PFSK-1 (cell line): ENCODE results near the gene KIF13A.

Experiments used
- FOXP2 ChIP-seq: optimal IDR thresholded peaks from 2 replicates; pipeline ENCODE3; 2011; ENCODE audit warnings: borderline replicate concordance, control low read depth, inconsistent platforms; ENCODE audit not compliant: insufficient read depth; ENCODE audit errors: extremely low read length, extremely low read depth
- POLR2AphosphoS5 ChIP-seq: IDR thresholded peaks from 2 replicates; pipeline ENCODE4 v1.6.1; 2012; ENCODE audit warnings: low read depth, mild to moderate bottlenecking, control low read depth, low read length, moderate library complexity
- SIN3A ChIP-seq: IDR thresholded peaks from 2 replicates; pipeline ENCODE4 v1.6.1; 2012; ENCODE audit warnings: mild to moderate bottlenecking, low read length, moderate library complexity, borderline replicate concordance; ENCODE audit not compliant: insufficient read depth
- TAF1 ChIP-seq: IDR thresholded peaks from 2 replicates; pipeline ENCODE4 v1.6.1; 2012; ENCODE audit warnings: low read length, control low read depth, borderline replicate concordance; ENCODE audit not compliant: insufficient read depth
- TF ChIP-seq, protein P1 (sequence below), 2 experiments: IDR thresholded peaks; 2 replicates each; pipeline versions ENCODE4 v1.6.1 to v1.8.0; 2011 to 2012; ENCODE audit warnings: low read depth in 2 of 2, low read length in 2 of 2, control low read depth in 1 of 2, inconsistent platforms in 1 of 2, mild to moderate bottlenecking in 1 of 2, moderate library complexity in 1 of 2; ENCODE audit not compliant: insufficient read depth in 1 of 2

Gene KIF13A

DNA sequence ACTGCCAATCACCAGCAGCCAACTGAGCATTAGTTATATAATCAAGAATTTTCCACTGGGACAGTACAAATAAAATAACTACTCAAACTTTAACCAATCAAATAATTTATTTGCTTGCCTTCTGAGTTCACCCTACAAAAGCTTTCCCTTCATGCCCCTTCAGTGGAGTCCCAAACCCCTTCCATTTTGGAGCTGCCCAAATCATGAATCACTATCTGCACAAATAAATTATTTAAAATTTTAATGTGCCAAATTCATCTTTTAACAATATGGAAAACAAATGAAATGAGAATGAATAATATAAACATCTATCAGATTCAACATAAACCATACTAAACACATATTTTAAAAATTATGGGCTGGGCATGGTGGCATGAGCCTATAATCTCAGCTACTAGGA lies 85.9 kb downstream of the KIF13A start:
- TF ChIP-seq POLR2AphosphoS5 (no peak), SIN3A (no peak), FOXP2 (no peak), TAF1 (no peak)
- TF ChIP-seq, protein P1, sequence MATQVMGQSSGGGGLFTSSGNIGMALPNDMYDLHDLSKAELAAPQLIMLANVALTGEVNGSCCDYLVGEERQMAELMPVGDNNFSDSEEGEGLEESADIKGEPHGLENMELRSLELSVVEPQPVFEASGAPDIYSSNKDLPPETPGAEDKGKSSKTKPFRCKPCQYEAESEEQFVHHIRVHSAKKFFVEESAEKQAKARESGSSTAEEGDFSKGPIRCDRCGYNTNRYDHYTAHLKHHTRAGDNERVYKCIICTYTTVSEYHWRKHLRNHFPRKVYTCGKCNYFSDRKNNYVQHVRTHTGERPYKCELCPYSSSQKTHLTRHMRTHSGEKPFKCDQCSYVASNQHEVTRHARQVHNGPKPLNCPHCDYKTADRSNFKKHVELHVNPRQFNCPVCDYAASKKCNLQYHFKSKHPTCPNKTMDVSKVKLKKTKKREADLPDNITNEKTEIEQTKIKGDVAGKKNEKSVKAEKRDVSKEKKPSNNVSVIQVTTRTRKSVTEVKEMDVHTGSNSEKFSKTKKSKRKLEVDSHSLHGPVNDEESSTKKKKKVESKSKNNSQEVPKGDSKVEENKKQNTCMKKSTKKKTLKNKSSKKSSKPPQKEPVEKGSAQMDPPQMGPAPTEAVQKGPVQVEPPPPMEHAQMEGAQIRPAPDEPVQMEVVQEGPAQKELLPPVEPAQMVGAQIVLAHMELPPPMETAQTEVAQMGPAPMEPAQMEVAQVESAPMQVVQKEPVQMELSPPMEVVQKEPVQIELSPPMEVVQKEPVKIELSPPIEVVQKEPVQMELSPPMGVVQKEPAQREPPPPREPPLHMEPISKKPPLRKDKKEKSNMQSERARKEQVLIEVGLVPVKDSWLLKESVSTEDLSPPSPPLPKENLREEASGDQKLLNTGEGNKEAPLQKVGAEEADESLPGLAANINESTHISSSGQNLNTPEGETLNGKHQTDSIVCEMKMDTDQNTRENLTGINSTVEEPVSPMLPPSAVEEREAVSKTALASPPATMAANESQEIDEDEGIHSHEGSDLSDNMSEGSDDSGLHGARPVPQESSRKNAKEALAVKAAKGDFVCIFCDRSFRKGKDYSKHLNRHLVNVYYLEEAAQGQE (IDR thresholded peaks at IDR 0.05; ENCODE audit: insufficient read depth in 1 of 2, low read depth in 2 of 2, low read length in 2 of 2) = no peak

DNA sequence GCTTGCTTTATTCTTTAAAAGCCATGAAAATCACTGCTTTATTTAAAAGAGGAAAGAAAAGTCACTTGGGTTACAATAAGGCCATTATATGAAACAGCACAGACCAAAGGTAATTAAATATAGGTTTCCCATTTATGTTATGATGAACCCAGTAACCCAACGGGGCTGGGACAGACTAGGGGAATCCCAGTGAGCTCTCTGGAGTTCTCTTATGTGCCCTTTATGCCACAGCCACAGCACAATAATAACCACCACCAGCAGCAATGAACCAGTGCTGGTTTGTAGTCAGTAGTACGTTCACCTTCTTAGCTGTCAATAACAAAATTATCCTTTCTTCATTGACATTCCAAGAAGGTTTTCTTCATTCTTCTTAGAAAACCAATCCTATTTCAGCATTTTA lies 87.4 kb downstream of the KIF13A start:
- TF ChIP-seq TAF1 (no peak), SIN3A (no peak), FOXP2 (no peak), POLR2AphosphoS5 (no peak)
- TF ChIP-seq, protein P1 (IDR thresholded peaks at IDR 0.05; ENCODE audit: insufficient read depth in 1 of 2, low read depth in 2 of 2, low read length in 2 of 2) = no peak

DNA sequence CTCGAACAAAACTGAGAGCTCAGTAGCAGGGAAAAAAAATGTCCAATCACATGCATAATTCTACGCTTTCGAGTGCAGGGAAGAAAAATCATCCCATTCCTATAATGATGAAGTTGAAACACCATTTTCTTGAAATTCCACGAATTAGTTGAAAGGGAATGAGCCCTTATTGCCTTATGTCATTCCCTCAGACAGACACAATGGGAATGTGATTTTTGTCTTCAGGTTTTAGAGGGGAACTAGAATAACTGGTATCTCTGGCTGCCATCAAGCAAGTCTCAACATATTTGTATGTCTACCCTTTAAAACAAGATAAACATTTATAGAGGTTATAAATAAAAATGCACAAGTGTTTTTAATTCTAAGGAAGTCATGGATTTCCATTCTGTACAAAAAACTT lies 87.9 kb downstream of the KIF13A start:
- TF ChIP-seq TAF1 (no peak), SIN3A (no peak), FOXP2 (no peak), POLR2AphosphoS5 (no peak)
- TF ChIP-seq, protein P1 (IDR thresholded peaks at IDR 0.05; ENCODE audit: insufficient read depth in 1 of 2, low read depth in 2 of 2, low read length in 2 of 2) = no peak

DNA sequence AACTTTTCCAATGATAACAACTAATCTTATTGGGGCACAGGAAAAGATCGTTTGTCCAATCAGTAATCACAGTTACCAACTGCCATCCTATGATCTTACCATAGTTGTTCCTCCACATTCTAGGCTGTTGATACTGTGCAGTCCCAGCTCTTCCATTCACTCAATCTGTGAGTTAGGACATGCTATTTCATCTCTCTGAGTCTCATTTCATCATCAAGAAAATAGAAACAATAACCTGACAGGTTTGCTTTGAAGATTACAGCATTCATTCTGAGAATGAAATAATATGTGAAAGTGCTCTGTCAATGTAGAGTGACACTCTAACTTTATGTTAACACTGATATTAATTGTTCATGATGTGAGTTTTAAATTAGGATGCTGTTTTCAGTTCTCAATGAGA lies 89.8 kb downstream of the KIF13A start:
- TF ChIP-seq FOXP2 = no peak
- no peak for TF ChIP-seq TAF1
- no peak for TF ChIP-seq SIN3A
- TF ChIP-seq, protein P1 (IDR thresholded peaks at IDR 0.05; ENCODE audit: insufficient read depth in 1 of 2, low read depth in 2 of 2, low read length in 2 of 2) = no peak
- TF ChIP-seq POLR2AphosphoS5 = no peak

DNA sequence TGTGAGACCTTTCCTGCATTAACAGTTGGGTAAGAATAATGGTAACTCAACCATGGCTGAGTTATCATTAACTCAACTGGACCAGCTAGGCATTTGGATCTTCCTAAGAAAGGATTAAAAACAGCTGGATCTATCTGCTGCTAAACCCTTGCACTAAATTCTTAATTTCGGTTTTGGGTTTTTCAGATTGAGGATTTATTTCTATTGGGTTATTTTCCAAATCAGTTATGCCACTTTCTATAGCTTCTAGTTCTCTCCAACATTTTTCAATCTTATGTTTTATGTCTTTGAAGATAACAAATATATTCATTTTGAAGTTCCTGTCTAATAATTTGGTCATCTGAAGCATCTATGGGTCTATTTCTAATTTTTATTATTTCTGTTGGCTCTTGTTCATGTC lies 92.5 kb downstream of the KIF13A start:
- TF ChIP-seq, protein P1 (IDR thresholded peaks at IDR 0.05; ENCODE audit: insufficient read depth in 1 of 2, low read depth in 2 of 2, low read length in 2 of 2) = no peak
- no peak for TF ChIP-seq SIN3A
- no peak for TF ChIP-seq POLR2AphosphoS5
- no peak for TF ChIP-seq TAF1
- no peak for TF ChIP-seq FOXP2
